Posterior vena cava (tissue), 2 donors: ENCODE results near the gene RAB36. TPM values are rescaled to one million over a fixed set of nuclear protein-coding genes. Genes with fewer than 3 reads are reported as not detected.

ENCODE experiments used
- DNase-seq: peaks from one replicate; pipeline ENCODE4 v3.0.0-alpha.2; 2020; ENCODE audit warnings: low spot score
- intact Hi-C, 2 donors: fragments of 100-400 bp; cut with DNase I; formaldehyde crosslinking; loops; one replicate each; pipeline versions ENCODE4 v1.14.1 to v1.14.2; 2022 to 2023
- total RNA-seq, 2 donors: library from RNA; stranded (reverse); fragmentation: NEBNext Ultra II Directional; extraction: Animal tissue kit (Norgen Biotek cat#: 25700); gene quantifications; one replicate each; pipeline ENCODE4 v1.2.1, GENCODE V29; 2021
- donor health status: DM: yes; HTN: yes; CAD: no.
- donor health status: DM: yes; HTN: yes; CAD: no.

The RAB36 gene
- total RNA-seq, 2 donors from 2014 or later = 4.2 to 5.1 TPM

DNA sequence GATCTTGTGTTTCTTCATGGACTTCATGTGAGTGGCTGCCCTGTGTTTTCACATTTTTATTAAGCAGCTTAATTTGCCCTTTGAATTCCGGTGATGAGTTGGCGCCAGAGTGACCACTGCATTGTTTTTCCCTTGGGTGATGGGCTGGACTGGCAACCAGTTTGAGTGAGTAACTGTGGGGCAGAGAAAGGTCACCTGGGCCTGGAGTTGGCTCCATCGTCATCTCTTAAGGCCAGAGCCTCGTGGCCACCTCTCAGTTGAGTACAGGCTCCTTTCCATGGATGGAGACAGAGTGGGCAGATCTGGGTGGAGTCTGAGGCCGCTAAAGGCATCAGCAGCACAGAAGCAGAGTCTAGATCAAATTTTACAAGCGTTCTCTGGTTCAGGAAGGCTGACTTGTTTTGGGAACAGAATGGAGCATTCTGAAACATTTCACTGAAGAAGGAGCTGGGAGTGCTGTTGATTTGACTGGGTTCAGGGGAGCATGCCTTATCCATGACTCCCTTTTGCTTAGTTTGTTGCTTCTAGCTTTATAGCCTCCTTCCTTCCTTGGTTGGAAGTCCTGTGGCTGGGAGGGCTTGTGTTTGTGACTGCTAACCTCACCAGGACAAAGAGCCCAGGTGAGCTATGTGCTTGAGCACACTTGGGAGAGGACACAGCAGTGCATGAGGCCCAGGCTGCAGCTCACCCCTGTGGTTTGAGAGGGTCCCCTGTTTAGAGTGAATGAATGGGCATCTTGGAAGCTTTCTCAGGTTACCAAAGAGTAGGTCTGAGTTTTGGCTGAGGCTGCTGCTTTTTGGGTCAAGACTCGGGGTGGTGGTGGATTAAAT, 42.8 kb downstream of the RAB36 start:
- intact Hi-C loops = no loop called here
- DNase-seq = no peak

DNA sequence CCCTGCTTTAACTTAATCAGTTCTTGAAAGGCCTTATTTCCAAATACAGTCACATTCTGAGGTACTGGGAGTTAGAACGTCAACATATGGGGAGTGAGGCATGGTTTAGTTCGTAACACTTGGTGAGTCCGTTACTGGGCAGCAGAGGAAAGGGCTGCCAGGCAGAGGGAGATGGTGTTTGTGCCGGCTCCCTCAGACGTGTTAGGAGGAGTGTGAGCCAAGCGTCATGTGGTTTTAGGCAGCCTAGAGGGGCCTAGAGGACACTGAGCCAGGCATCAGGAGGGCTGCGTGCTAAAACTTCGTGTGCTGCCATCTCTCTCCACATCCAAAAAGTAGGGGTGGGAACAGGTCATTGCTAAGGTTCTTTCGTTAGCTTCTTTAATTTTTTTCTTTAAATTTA, 45.2 kb downstream of the RAB36 start:
- no peak for DNase-seq
- intact Hi-C loops = loop anchor here in 1 of 2 donors (5.0 kb wide), 2 partner anchors 37 to 532 kb away; no protein-coding TSS in a partner anchor

DNA sequence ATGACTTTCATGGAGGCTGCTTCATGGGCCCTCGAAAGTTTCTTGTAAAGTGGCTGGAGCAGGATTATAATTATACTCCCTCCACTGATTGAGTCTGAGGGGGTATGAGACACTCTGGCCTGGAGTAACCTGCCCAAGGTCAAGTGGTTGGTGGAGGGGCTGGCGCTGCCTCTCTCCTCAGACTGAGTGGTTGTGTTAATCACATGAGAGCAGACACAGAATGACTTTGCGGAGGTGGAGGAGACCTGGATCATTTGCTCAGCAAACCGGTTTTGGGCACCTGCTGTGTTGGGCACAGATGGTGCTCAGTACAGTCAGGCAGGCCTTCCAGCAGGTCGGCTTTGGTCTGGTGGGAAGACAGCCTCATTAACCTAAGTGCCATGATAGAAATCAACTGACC, 46.9 kb downstream of the RAB36 start:
- intact Hi-C loops = loop anchor here in 1 of 2 donors (5.0 kb wide), 2 partner anchors 35 to 530 kb away; no protein-coding TSS in a partner anchor

DNA sequence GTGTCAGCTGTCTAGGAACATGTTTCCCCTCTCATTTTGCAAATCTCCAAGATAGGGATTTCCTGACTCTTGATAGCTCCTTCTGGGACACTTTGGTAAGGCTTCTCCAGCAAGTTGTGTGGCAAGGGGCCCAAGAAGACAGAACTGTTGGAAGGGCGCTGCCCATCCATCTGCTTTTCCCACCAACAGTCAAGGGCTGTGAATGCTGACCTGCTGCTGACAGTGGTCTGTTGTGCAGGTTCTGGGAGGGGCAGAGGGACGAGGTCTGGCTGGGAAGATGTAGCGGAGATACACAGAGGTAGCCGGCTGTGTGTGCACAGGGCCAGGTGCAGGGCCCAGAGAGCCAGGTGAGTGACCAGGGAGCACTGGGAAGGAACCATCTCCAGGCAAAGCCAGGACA, 47.3 kb downstream of the RAB36 start:
- no peak for DNase-seq
- intact Hi-C loops = loop anchor here in 1 of 2 donors (5.0 kb wide), 2 partner anchors 35 to 530 kb away; no protein-coding TSS in a partner anchor

More for the DNA sequence above, 46.9 kb downstream of the RAB36 start:
- DNase-seq = no peak

DNA sequence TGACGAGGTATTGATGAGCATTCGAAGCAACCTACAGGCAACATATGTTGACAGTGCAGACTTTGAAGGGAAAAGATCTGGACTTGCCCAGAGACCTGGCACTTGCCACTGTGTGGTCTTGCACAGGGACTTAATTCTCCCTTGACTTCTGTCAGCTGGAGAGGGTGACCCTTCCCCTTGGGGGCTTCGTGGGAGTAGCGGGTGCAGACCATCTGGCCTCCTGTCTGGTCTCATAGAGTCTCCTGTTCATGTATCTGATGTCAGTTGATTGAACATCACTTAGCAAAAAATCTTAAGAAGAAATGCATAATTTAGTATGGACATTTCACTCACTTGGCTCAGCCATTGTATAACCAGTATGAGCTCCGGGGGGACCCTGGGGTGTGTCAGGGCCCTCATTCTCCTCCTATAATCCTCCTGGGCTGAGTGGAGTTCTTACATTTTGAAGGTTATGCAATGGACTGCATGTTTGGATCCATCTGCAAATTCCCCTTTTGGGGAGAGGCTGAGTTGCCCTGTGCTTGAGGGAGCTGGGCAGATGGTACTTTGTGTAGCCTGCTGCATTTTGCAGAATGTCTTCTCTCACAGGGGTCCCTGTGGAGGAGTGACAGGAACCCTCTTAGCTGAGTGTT, 48.0 kb downstream of the RAB36 start:
- intact Hi-C loops = loop anchor here in 1 of 2 donors (5.0 kb wide), 2 partner anchors 34 to 529 kb away; no protein-coding TSS in a partner anchor
- no peak for DNase-seq

DNA sequence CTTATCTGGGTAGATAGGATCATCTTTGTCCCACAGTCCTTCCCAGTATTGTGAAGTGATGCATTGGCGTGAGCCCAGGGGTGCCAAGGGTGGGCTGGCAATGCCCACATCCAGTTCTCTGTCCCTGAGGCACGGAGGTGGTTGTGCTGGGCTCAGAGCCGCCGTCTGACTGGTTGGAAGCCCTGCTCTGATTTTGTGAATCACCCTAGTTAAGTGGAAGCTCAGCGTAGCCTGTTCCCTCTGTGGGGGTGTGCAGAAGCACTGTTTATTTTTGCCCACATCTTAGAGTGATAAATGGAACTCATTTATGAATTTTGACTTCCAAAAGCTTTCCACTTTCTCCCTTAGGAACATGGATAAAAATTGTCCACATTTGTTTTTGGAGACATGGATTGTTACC, 48.6 kb downstream of the RAB36 start:
- no peak for DNase-seq
- intact Hi-C loops = loop anchor here in 1 of 2 donors (5.0 kb wide), 2 partner anchors 33 to 528 kb away; no protein-coding TSS in a partner anchor

DNA sequence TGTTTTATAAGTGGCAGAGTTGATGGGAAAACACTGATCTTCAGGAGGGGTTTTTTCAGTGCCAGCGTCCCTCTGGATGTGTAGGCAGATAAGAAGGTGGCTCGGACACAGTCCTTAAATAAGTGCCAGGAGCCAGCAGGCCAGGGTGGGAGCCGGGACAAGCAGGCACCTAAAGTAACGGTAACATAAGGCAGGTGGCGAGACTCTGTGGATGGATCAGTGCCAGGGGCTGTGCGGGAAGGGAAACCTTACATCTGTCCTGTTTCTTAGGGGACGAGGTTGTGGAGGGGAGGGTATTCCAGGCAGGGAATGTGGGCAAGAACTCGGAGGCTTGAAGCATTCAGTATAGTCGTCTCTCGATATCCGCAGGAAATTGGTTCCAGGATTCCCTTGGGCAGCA, 50.9 kb downstream of the RAB36 start:
- DNase-seq = no peak
- intact Hi-C loops = no loop called here

DNA sequence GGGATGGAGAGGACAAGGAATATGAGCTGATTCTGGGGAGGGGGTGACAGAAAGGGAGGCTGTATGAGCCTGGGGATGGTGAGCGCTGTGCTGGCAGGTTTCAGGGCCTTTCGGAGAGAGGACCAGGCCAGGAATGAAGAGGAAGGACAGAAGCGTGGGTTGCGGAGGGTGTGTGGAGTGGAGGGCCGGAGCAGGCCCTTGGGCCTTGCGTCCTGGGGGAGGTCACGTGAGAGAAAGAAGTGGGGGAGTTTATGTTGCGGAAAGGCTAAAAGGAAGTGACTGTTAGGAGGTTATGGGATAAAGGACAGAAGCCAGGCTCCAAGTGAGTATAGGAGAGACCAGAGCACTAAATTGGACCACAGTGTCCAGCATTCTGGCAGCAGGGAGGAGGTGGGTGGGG, 52.6 kb downstream of the RAB36 start:
- intact Hi-C loops = no loop called here
- no peak for DNase-seq

DNA sequence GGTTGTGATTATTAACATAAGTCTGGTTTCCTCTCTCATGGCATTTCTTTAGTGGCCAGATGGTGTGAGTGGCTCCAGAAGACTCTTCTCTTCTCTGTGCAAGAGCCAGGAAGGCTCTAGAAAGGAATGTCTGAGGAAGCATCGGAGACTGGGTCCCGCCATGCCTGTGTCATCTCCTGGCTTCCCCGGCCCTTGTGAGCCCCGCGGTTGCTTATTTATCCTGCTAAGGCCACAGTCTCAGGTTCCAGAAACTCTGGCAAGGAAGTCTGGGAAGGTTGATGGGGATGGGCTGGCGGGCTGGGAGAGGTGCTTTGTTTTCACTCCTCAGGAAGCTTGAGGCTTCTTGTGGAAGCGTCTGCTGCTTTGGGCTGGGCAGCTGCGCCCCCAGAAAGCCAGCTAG, 53.9 kb downstream of the RAB36 start:
- DNase-seq = no peak
- intact Hi-C loops = no loop called here

DNA sequence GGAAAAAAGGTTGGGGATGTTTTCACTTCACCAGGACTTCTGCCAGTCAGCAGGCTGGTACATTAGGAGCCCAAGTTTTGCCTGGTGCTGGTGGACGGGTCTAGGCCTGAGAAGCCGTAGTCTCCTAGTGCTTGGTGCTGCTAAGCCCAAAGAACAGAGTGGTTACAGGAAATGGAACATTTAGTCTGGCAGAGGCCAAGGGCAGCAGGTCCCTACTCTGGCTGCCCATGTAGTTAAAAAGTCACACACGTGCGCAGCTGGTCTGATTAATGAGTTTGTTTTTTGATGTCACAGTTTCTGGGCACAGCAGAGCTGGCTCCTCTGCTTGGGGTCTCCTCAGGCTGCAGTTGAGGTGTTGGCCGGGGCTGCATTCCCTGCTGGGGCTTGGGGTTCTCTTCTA, 55.6 kb downstream of the RAB36 start:
- DNase-seq = no peak
- intact Hi-C loops = no loop called here

DNA sequence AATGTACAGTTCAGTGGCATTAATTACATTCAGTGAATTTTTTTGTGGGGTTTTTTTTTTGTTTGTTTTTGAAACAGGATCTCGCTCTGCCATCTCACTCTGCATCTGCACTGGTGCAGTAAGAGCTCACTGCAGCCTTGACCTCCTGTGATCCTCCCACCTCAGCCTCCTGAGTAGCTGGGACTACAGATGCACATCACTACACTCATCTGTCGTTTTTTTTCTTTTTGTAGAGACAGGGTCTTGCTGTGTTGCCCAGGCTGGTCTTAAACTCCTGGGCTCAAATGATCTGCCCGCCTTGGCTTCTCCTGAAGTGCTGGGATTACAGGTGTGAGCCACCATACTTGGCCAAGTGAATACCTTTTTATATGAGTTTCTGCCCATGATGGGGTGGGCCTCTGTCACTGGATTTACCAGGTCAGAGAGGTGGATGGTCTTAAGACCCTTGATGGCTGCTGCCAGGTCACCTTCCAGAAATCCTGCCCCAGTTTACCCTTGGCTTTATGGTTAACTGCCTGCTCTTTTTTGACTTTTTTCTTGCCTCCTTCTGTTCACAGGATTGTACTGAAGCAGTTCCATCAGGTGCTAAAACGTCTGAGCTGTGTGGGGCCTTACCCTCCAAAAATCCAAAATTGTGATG, 57.7 kb downstream of the RAB36 start:
- intact Hi-C loops = no loop called here
- DNase-seq = no peak

DNA sequence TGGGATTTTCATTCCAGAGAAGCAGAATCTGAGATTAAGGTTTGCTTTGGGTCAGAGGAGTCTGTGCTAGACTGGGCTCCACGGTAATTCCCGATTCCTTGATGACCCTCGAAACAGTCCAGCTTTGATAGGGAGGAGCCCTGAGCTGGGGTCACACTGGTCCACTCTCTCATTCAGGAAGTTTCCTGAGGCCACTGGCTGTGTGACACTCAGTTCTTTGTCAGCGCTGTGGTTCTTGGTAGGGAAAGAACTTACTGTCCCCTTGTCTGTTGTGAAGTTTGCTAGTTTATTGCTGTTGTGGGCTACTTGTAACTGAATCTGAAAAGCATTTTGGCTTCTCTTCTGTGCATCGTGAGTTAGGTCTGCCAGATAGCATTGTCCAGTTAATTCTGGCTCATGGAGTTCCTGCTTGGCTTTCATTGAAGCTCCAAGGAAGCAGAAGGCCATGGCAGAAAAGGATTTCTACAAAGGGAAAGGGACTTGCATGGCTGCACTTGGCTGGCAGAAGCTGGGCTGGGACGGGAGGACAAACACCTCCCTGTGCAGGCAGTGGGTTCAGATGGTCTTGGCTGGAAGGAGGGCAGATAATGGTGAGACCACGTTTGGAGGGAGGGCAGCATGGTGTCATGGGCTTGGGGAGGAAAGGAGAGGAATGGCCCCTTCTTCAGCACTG, 58.3 kb downstream of the RAB36 start:
- DNase-seq = no peak
- intact Hi-C loops = no loop called here

DNA sequence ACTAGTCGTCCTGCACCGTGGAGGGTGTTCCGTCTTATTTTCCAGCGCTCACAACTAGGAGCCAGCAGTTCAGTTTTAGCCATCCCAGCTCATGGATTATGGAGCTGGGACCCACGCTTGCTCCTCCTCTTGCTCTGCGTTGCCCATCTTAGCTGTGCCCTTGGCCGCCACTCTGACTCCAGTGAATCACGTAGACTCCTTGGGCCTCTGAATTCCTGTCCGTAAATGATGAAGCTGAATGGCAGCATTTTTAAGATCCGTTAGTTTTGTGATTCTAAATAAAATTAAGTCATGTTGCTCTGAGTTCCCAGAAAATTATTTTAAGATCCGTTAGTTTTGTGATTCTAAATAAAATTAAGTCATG, 58.8 kb downstream of the RAB36 start:
- no peak for DNase-seq
- intact Hi-C loops = no loop called here

DNA sequence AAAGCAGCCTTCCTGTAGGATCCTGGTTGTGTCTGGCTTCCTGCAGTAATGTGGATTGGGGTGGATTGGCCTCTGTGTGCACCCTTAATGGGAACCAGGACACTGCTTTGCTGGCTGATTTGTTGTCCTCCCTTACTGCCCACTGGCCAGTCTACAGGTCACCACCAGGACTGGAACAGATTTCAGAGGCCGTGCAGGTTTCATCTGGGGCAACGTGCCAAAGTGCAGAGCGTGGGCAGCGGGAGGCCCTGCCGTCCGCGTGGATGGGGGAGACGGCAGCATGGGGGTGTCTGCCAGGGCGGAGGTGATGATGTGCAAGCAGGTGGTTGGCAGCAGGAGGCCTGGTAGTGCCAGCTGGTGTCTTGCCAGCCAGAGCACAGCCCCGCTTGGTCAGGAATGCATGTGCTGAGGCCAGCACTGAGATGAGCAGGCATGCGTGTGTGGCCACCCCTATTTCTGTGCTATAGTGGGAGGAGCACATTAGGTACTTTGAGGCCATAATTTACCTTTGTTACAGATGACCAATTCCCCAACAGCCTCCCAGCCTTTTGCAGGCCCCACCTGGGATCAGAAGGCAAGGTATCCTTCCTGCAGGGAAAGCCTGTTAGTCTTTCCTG, 59.4 kb downstream of the RAB36 start:
- intact Hi-C loops = no loop called here
- DNase-seq = no peak

DNA sequence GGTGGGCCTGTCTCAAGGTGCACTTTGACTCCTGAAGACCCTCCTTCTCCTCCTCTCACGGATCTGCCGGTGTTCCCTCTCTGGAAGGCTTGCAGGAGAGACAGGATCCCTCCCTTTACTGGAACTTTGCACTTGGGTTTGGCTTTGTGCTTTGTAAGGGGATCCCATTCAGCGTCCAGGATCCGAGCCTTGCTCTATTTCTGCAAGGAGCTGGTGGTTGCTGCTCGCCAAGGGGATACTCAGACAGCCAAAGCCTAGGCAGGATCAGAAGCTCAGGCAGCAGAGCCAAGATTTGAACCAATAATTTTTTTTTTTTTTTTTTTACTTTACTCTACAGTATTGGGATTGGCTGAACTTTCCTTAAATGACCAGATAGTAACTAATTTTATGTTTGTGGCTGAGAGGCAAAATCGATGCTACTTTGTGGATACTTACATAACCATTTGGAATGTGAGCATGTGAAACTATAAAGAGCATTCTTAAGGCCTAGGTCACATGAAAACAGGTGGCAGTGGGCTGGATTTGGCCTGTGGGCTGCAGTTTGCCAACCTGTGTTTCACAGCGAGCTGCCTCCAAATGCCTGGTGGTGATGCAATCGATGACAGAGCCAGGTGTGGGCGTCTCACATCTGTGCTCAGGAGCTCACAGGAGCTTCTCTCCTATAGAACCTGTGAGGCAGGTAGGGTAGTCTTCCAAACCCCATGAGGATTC, 60.2 kb downstream of the RAB36 start:
- intact Hi-C loops = no loop called here
- DNase-seq = no peak

DNA sequence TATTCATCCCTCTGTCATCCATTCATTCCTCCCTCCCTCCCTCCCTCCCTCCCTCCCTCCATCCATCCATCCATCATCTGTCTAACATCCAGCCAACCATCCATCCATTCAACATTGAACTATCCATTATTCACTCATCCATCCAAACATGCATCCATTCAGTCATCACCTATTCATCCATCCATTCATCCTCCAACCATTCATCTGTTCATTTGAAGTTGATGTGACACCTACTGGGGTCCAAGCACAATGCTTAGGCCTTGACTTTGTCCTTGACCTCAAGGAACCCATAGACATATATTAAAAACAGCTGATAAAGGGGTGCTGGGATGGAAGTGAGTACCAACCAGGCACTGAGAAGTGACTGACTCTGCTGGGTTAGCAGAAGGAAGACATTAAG, 61.6 kb downstream of the RAB36 start:
- intact Hi-C loops = no loop called here
- DNase-seq = no peak

DNA sequence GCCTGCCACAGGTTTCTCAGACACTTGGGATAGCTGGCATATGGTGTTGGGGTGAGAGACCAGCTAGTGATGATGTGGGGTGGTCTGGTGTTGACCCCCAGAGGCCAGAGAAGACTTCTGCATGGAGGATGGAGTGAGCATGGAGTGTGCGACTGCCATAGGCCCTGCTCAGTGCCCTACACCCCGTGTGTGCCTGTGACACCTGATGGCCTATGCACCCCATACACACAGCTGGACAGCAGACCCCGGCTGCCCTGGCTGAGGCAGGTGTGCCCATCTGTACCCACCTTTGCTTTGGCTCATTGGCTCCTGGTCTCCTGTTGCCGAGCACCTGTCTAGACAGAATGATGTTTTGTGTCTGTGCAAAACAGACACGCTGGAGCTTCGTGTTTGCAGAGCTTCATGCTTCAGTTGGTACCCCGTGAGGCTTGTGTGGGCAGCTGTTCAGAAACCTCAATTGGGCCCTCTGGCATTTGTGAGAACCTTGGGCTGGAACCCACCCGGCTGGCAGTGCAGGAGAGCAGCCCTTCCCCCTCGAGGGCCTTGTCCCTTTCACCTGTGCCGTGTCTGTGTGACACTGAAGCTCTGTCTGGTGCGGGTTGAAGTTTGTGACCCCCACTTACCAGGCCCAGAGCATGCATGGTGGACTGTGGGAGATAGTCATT, 62.6 kb downstream of the RAB36 start:
- no peak for DNase-seq
- intact Hi-C loops = no loop called here
